MCF 10A (cell line): ENCODE data around the gene PCSK5. TPM values are rescaled to one million over a fixed set of nuclear protein-coding genes. Genes with fewer than 3 reads are reported as not detected.

Experiments used
- BruUV-seq: library from RNA; stranded (reverse); fragments of 400-500 nt; replicated peaks from 2 replicates; lab custom pipeline; 2021; lab: Mats Ljungman, UMichigan
- CTCF ChIA-PET: fragments of 300-600 bp; sonication (Branson Sonifier 250); formaldehyde crosslinking; extraction: SDS; loops from one replicate; lab custom pipeline; 2021; ENCODE audit warnings: antibody characterized with exemption, inconsistent platforms; lab: Yijun Ruan, JAX
- POLR2A ChIA-PET: fragments of 300-600, 350-650 bp; sonication (Branson Sonifier 250); formaldehyde crosslinking; extraction: SDS; loops from one replicate; lab custom pipeline; 2020; ENCODE audit warnings: antibody characterized with exemption, inconsistent platforms; lab: Yijun Ruan, JAX
- DNase-seq: peaks from one replicate; pipeline ENCODE4 v3.0.0-alpha.2; 2018; ENCODE audit not compliant: unreplicated experiment
- H3K27ac Mint-ChIP-seq: one replicate; pipeline ENCODE4 v1.8.0; 2022; ENCODE audit warnings: mild to moderate bottlenecking, low read depth, mixed read lengths; ENCODE audit not compliant: unreplicated experiment
- H3K27me3 Mint-ChIP-seq: one replicate; pipeline ENCODE4 v1.8.0; 2022; ENCODE audit warnings: mixed read lengths; ENCODE audit not compliant: insufficient read depth, unreplicated experiment
- H3K36me3 Mint-ChIP-seq: one replicate; pipeline ENCODE4 v1.8.0; 2022; ENCODE audit warnings: mild to moderate bottlenecking, moderate library complexity, mixed read lengths; ENCODE audit not compliant: insufficient read depth, unreplicated experiment
- H3K4me1 Mint-ChIP-seq: one replicate; pipeline ENCODE4 v1.8.0; 2022; ENCODE audit warnings: mixed read lengths; ENCODE audit not compliant: insufficient read depth, unreplicated experiment
- H3K4me3 Mint-ChIP-seq: one replicate; pipeline ENCODE4 v1.8.0; 2022; ENCODE audit warnings: mild to moderate bottlenecking, moderate library complexity, mixed read lengths; ENCODE audit not compliant: unreplicated experiment
- H3K9me3 Mint-ChIP-seq: one replicate; pipeline ENCODE4 v1.8.0; 2022; ENCODE audit warnings: mixed read lengths; ENCODE audit not compliant: unreplicated experiment
- CTCF ChIP-seq: fragments of 200-600 bp; IDR thresholded peaks from one replicate; pipeline ENCODE4 v1.8.0; 2022; ENCODE audit warnings: antibody characterized with exemption, mild to moderate bottlenecking; ENCODE audit not compliant: unreplicated experiment
- intact Hi-C: fragments of 100-400 bp; cut with micrococcal nuclease; formaldehyde crosslinking; loops from 2 replicates; pipeline ENCODE4 v1.14.1; 2022
- total RNA-seq: library from RNA; stranded (reverse); gene quantifications from 2 replicates; pipeline ENCODE4 v1.2.3, GENCODE V29; 2022

Gene PCSK5
- total RNA-seq, 1 experiment from 2014 or later = not detected

GRCh38 chr9:76342201-76342600 lies 451.7 kb downstream of the PCSK5 start:
- Mint-ChIP-seq H3K9me3 (peaks cover 7% of the 10 kb centered on the region), H3K27ac (no peak overlapping the region), H3K4me1 (no peaks in the 10 kb centered on the region), H3K36me3 (no peaks in the 10 kb centered on the region), H3K4me3 (no peak overlapping the region), H3K27me3 (peaks cover 23% of the 10 kb centered on the region)
- no peak for DNase-seq
- intact Hi-C loops = no loop called here
- BruUV-seq = no TSS peak
- POLR2A ChIA-PET = no interaction called here
- TF ChIP-seq CTCF = no peak
- CTCF ChIA-PET = interaction anchor here (0.6 kb wide), 1 partner anchor 26 kb away, joined by 4 read pairs; no protein-coding TSS in a partner anchor

GRCh38 chr9:76342858-76343257 lies 452.4 kb downstream of the PCSK5 start:
- POLR2A ChIA-PET = no interaction called here
- no peak for DNase-seq
- no peak for TF ChIP-seq CTCF
- Mint-ChIP-seq H3K36me3 (no peaks in the 10 kb centered on the region), H3K27ac (no peak overlapping the region), H3K27me3 (peaks cover 23% of the 10 kb centered on the region), H3K9me3 (peaks cover 7% of the 10 kb centered on the region), H3K4me1 (no peaks in the 10 kb centered on the region), H3K4me3 (no peak overlapping the region)
- CTCF ChIA-PET = no interaction called here
- intact Hi-C loops = no loop called here
- BruUV-seq = no TSS peak

GRCh38 chr9:76349865-76350264 lies 459.4 kb downstream of the PCSK5 start:
- DNase-seq = no peak
- no peaks in the 10 kb centered on the region for H3K36me3 Mint-ChIP-seq
- H3K9me3 Mint-ChIP-seq = no peaks in the 10 kb centered on the region
- H3K4me1 Mint-ChIP-seq = no peaks in the 10 kb centered on the region
- no peaks in the 10 kb centered on the region for H3K27me3 Mint-ChIP-seq
- ChIA-PET POLR2A (no interaction called here), CTCF (interaction anchor here (0.6 to 1.0 kb wide), 2 partner anchors 12 to 176 kb away, joined by 4 read pairs; no protein-coding TSS in a partner anchor)
- TF ChIP-seq CTCF = no peak
- no peak overlapping the region for H3K27ac Mint-ChIP-seq
- intact Hi-C loops = no loop called here
- no peak overlapping the region for H3K4me3 Mint-ChIP-seq
- BruUV-seq = no TSS peak

GRCh38 chr9:76351006-76351405 lies 460.5 kb downstream of the PCSK5 start:
- H3K4me1 Mint-ChIP-seq = no peaks in the 10 kb centered on the region
- POLR2A ChIA-PET = no interaction called here

More at GRCh38 chr9:76351006-76351405, 460.5 kb downstream of the PCSK5 start:
- DNase-seq = no peak
- no peaks in the 10 kb centered on the region for H3K36me3 Mint-ChIP-seq
- CTCF ChIA-PET = interaction anchor here (1.0 kb wide), 1 partner anchor 20 kb away, joined by 5 read pairs; no protein-coding TSS in a partner anchor
- H3K27me3 Mint-ChIP-seq = no peaks in the 10 kb centered on the region
- BruUV-seq = no TSS peak
- H3K27ac Mint-ChIP-seq = no peak overlapping the region
- no peak for TF ChIP-seq CTCF
- intact Hi-C loops = no loop called here
- no peaks in the 10 kb centered on the region for H3K9me3 Mint-ChIP-seq
- H3K4me3 Mint-ChIP-seq = no peak overlapping the region
